ENCODE results near the gene EP400. TPM values are rescaled to one million over a fixed set of nuclear protein-coding genes. Genes with fewer than 3 reads are reported as not detected.

Gene EP400
- total RNA-seq, 1 donor from 2014 or later: 11.9 TPM

GRCh38 chr12:131909752-131910219 is 40.0 kb upstream of the EP400 start:
- DNase-seq (ENCODE audit: low read depth): no peak
- TF ChIP-seq CTCF (conservative IDR thresholded peaks at IDR 0.05; ENCODE audit: low read depth, low read length): no peak
- no peak overlapping the region for H3K4me3 ChIP-seq (ENCODE audit: low read depth, low read length)

GRCh38 chr12:131910302-131911027 is 39.3 kb upstream of the EP400 start:
- DNase-seq (ENCODE audit: low read depth): no peak
- TF ChIP-seq CTCF (conservative IDR thresholded peaks at IDR 0.05; ENCODE audit: low read depth, low read length): no peak

GRCh38 chr12:131911028-131911650 is 38.6 kb upstream of the EP400 start:
- DNase-seq (ENCODE audit: low read depth): no peak
- no peak for TF ChIP-seq CTCF (conservative IDR thresholded peaks at IDR 0.05; ENCODE audit: low read depth, low read length)
- no peak overlapping the region for H3K4me3 ChIP-seq (ENCODE audit: low read depth, low read length)

More at GRCh38 chr12:131910302-131911027, 39.3 kb upstream of the EP400 start:
- H3K4me3 ChIP-seq (ENCODE audit: low read depth, low read length): no peak overlapping the region

DNA sequence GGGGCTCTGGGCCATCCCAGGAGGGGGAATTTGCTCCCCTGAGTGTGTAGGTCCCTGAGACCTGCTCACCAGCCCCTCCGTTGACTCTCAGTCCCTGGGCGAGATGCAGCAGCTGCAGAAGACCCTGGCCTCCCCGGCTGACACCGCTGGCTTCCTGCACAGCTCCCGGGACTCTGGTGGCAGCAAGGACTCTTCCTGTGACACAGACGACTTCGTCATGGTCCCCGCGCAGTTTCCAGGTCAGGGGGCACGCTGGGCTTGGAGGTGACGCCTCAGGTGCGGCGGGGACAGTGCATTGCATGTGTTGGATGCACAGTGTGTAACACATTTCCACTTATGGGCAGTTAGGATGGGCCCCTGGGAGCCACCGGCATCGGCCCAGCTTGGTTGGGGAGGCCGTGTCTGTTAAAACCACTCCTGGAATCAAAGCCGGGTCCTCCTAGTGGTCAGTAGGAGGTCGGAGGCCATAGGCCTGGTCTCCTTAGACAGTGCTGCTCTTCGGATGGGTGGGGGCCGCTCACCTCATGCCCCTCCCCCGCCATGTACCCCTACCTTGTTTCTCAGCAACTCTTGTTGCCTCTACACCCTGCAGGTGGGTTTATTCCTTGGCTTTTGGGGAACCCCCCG is 37.8 kb upstream of the EP400 start:
- no peak for DNase-seq (ENCODE audit: low read depth)
- H3K4me3 ChIP-seq (ENCODE audit: low read depth, low read length): no peak overlapping the region
- no peak for TF ChIP-seq CTCF (conservative IDR thresholded peaks at IDR 0.05; ENCODE audit: low read depth, low read length)

GRCh38 chr12:131912518-131913274 is 37.0 kb upstream of the EP400 start:
- peak; percentile 9 for TF ChIP-seq CTCF (conservative IDR thresholded peaks at IDR 0.05; ENCODE audit: low read depth, low read length)
- no peak for DNase-seq (ENCODE audit: low read depth)
- no peak overlapping the region for H3K4me3 ChIP-seq (ENCODE audit: low read depth, low read length)

DNA sequence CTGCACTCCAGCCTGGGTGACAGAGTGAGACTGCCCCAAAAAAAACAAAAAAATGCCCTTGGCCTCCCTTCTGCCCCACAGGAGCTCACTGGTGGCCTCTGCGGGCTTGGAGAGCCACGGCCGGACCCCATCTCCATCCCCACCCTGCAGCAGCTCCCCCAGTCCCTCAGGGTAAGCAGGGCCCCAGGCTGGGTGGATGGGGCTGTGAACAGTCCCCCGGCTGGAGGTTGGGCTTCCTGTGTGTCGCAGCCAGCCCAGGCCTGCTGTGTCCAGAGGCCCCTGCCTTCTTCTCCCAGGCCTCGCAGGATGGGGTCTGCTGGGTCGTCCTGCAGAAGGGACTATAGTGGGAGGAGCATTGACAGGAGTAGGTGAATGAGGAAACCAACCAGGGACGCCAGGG is 36.1 kb upstream of the EP400 start:
- no peak for TF ChIP-seq CTCF (conservative IDR thresholded peaks at IDR 0.05; ENCODE audit: low read depth, low read length)
- H3K4me3 ChIP-seq (ENCODE audit: low read depth, low read length): no peak overlapping the region
- DNase-seq (ENCODE audit: low read depth): no peak
